ENCODE data around the gene PCSK2. TPM values are rescaled to one million over a fixed set of nuclear protein-coding genes. Genes with fewer than 3 reads are reported as not detected.

Gene PCSK2
- total RNA-seq, 1 experiment from 2014 or later: 245 TPM

DNA sequence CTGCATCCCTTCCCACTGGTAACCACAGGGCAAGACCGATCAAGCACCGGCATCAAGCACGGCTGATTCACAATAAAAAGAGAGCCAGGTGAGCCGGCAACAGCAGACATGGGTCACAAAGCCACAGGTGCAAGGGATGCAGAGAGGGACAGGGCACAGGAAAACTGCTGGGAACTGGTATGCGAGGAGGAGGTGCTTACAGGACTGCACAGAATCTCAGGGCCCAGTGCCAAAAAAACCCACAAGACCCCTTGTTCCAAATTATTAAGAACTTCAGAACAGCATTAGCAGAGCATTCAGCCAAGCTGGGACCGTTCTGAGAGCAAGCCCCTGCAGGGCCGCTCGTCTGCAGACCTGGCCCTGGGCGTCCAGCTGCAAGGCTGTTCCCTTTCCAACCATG lies 269.0 kb downstream of the PCSK2 start:
- no peak overlapping the region for H3K27ac ChIP-seq (ENCODE audit: low read depth, low read length, poor library complexity, severe bottlenecking)
- no peaks in the 10 kb centered on the region for H3K4me1 ChIP-seq (ENCODE audit: insufficient read depth, low read length, poor library complexity, severe bottlenecking)
- TF ChIP-seq CTCF (conservative IDR thresholded peaks at IDR 0.05; ENCODE audit: low read depth, low read length): no peak
- TF ChIP-seq EZH2 (IDR thresholded peaks at IDR 0.05; ENCODE audit: borderline replicate concordance, low read depth, low read length, poor library complexity, severe bottlenecking): no peak
- intact Hi-C loops (cut with micrococcal nuclease; ENCODE audit: unreplicated experiment): no loop called here
- BruUV-seq (replicated peaks): no TSS peak
- CTCF ChIA-PET: interaction anchor here (1.0 kb wide), 1 partner anchor 449 kb away, joined by 13 read pairs; no protein-coding TSS in a partner anchor
- no peaks in the 10 kb centered on the region for H3K36me3 ChIP-seq (ENCODE audit: insufficient read depth, low read length, poor library complexity, severe bottlenecking)
- POLR2A ChIA-PET (ENCODE audit: low non-redundant PET): no interaction called here
- DNase-seq (ENCODE audit: low spot score): no peak
- H3K4me3 ChIP-seq (ENCODE audit: low read depth, low read length, poor library complexity, severe bottlenecking): no peak overlapping the region
- no peaks in the 10 kb centered on the region for H3K27me3 ChIP-seq (replicated peaks; ENCODE audit: insufficient read depth, low read depth, low read length, poor library complexity)
- no peaks in the 10 kb centered on the region for H3K9me3 ChIP-seq (ENCODE audit: low read depth, low read length, poor library complexity, severe bottlenecking)

DNA sequence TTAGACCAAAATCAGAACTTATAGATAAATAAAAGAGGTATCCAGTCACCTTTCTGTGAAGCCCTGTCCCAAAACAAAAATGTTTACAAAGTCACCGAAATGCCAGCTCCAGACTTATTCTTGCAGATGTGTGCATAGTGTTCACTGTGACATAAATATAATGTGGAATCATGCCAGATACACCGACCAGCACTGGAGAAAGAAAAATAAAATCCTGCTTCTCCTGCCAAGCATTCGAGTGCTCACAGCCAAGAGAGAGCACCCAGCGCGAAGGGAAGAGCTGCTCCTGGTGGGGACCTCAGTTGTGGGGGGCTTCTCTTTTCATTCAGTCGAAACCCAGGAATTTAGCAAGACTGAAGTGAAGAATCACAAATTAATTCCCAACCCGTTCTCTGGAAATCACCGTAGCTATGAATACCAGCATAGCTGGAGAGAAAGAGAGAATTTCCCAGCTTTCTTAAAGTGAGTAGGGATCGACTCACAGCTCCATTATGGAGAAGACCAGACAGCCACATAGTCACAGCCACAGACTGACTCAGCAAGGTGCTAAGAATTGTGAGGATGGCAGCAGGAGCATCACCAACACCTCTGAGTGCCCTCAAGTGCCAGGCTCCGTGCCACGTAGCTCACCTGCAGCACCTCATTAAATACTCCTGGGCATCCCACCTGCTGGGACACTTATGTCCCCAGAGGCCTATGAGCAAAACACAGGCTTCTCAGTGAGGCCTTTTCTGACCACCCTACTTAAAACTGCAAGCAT lies 271.2 kb downstream of the PCSK2 start:
- TF ChIP-seq CTCF (conservative IDR thresholded peaks at IDR 0.05; ENCODE audit: low read depth, low read length) (no peak), EZH2 (IDR thresholded peaks at IDR 0.05; ENCODE audit: borderline replicate concordance, low read depth, low read length, poor library complexity, severe bottlenecking) (no peak)
- Histone ChIP-seq H3K36me3 (ENCODE audit: insufficient read depth, low read length, poor library complexity, severe bottlenecking) (no peaks in the 10 kb centered on the region), H3K4me1 (ENCODE audit: insufficient read depth, low read length, poor library complexity, severe bottlenecking) (no peaks in the 10 kb centered on the region), H3K27me3 (replicated peaks; ENCODE audit: insufficient read depth, low read depth, low read length, poor library complexity) (no peaks in the 10 kb centered on the region), H3K4me3 (ENCODE audit: low read depth, low read length, poor library complexity, severe bottlenecking) (no peak overlapping the region), H3K9me3 (ENCODE audit: low read depth, low read length, poor library complexity, severe bottlenecking) (no peaks in the 10 kb centered on the region), H3K27ac (ENCODE audit: low read depth, low read length, poor library complexity, severe bottlenecking) (no peak overlapping the region)
- ChIA-PET POLR2A (ENCODE audit: low non-redundant PET) (interaction anchor here (0.5 kb wide), 1 partner anchor 458 kb away, joined by 15 read pairs; no protein-coding TSS in a partner anchor), CTCF (interaction anchor here (0.8 kb wide), 1 partner anchor 696 kb away, joined by 3 read pairs; no protein-coding TSS in a partner anchor)
- intact Hi-C loops (cut with micrococcal nuclease; ENCODE audit: unreplicated experiment): no loop called here
- no TSS peak for BruUV-seq (replicated peaks)
- DNase-seq (ENCODE audit: low spot score): no peak

GRCh38 chr20:17498641-17499040 lies 271.8 kb downstream of the PCSK2 start:
- DNase-seq (ENCODE audit: low spot score): no peak
- Histone ChIP-seq H3K9me3 (ENCODE audit: low read depth, low read length, poor library complexity, severe bottlenecking) (no peaks in the 10 kb centered on the region), H3K4me3 (ENCODE audit: low read depth, low read length, poor library complexity, severe bottlenecking) (no peak overlapping the region), H3K27ac (ENCODE audit: low read depth, low read length, poor library complexity, severe bottlenecking) (no peak overlapping the region), H3K4me1 (ENCODE audit: insufficient read depth, low read length, poor library complexity, severe bottlenecking) (no peaks in the 10 kb centered on the region), H3K27me3 (replicated peaks; ENCODE audit: insufficient read depth, low read depth, low read length, poor library complexity) (no peaks in the 10 kb centered on the region), H3K36me3 (ENCODE audit: insufficient read depth, low read length, poor library complexity, severe bottlenecking) (no peaks in the 10 kb centered on the region)
- CTCF ChIA-PET: interaction anchor here (0.7 kb wide), 1 partner anchor 107 kb away, joined by 20 read pairs; no protein-coding TSS in a partner anchor
- BruUV-seq (replicated peaks): no TSS peak
- POLR2A ChIA-PET (ENCODE audit: low non-redundant PET): interaction anchor here (0.6 kb wide), 1 partner anchor 533 kb away, joined by 3 read pairs; no protein-coding TSS in a partner anchor
- TF ChIP-seq CTCF (conservative IDR thresholded peaks at IDR 0.05; ENCODE audit: low read depth, low read length) (no peak), EZH2 (IDR thresholded peaks at IDR 0.05; ENCODE audit: borderline replicate concordance, low read depth, low read length, poor library complexity, severe bottlenecking) (no peak)
- intact Hi-C loops (cut with micrococcal nuclease; ENCODE audit: unreplicated experiment): no loop called here

Data from A673 (cell line).